H9 (cell line): ENCODE measurements around the gene WSB2. TPM values are rescaled to one million over a fixed set of nuclear protein-coding genes. Genes with fewer than 3 reads are reported as not detected.

Source experiments
- DNase-seq: peaks from one replicate; pipeline ENCODE4 v3.0.0-alpha.2; 2017
- H2AFZ ChIP-seq: one replicate; pipeline ENCODE4 v1.6.1; 2013; ENCODE audit warnings: mild to moderate bottlenecking, low read length, control low read depth, moderate library complexity
- H2AK5ac ChIP-seq: 2 replicates; pipeline ENCODE4 v1.6.1; 2013; ENCODE audit warnings: low read length, control low read depth, mixed read lengths; ENCODE audit not compliant: insufficient read length
- H2BK120ac ChIP-seq: one replicate; pipeline ENCODE4 v1.6.1; 2013; ENCODE audit warnings: low read depth, mild to moderate bottlenecking, low read length, control low read depth, inconsistent platforms; ENCODE audit not compliant: poor library complexity, severe bottlenecking
- H2BK12ac ChIP-seq: 2 replicates; pipeline ENCODE4 v1.6.1; 2013; ENCODE audit warnings: low read length, control low read depth, mixed read lengths, low read depth; ENCODE audit not compliant: insufficient read length
- H2BK15ac ChIP-seq: 2 replicates; pipeline ENCODE4 v1.6.1; 2013; ENCODE audit warnings: low read depth, low read length, control low read depth
- H2BK20ac ChIP-seq: one replicate; pipeline ENCODE4 v1.6.1; 2013; ENCODE audit warnings: low read depth, mild to moderate bottlenecking, low read length, control low read depth, inconsistent platforms; ENCODE audit not compliant: poor library complexity, severe bottlenecking
- H2BK5ac ChIP-seq: 2 replicates; pipeline ENCODE4 v1.6.1; 2013; ENCODE audit warnings: low read length, control low read depth, mixed read lengths; ENCODE audit not compliant: insufficient read length
- H3K14ac ChIP-seq: 2 replicates; pipeline ENCODE4 v1.6.1; 2013; ENCODE audit warnings: low read length, control low read depth; ENCODE audit not compliant: insufficient read depth
- H3K18ac ChIP-seq: 2 replicates; pipeline ENCODE4 v1.6.1; 2013; ENCODE audit warnings: low read depth, mild to moderate bottlenecking, mixed read lengths, low read length, control low read depth; ENCODE audit not compliant: insufficient read length
- H3K23ac ChIP-seq: 2 replicates; pipeline ENCODE4 v1.6.1; 2013; ENCODE audit warnings: low read length, control low read depth, mixed read lengths, low read depth; ENCODE audit not compliant: insufficient read length
- H3K23me2 ChIP-seq: 2 replicates; pipeline ENCODE4 v1.6.1; 2013; ENCODE audit warnings: low read depth, mild to moderate bottlenecking, mixed read lengths, low read length, control low read depth; ENCODE audit not compliant: insufficient read length, poor library complexity, severe bottlenecking
- H3K27ac ChIP-seq: 2 replicates; pipeline ENCODE4 v1.5.1; 2013; ENCODE audit warnings: low read length, control low read depth, mixed read lengths, low read depth; ENCODE audit not compliant: insufficient read length
- H3K27me3 ChIP-seq: 2 replicates; pipeline ENCODE4 v1.6.1; 2013; ENCODE audit warnings: low read length, control low read depth, inconsistent platforms; ENCODE audit not compliant: insufficient read depth
- H3K4ac ChIP-seq: 2 replicates; pipeline ENCODE4 v1.6.1; 2013; ENCODE audit warnings: low read depth, mild to moderate bottlenecking, control low read depth, inconsistent platforms, low read length, moderate library complexity
- H3K4me1 ChIP-seq: 2 replicates; pipeline ENCODE4 v1.6.1; 2013; ENCODE audit warnings: low read length, control low read depth, inconsistent platforms; ENCODE audit not compliant: insufficient read depth
- H3K4me2 ChIP-seq: 2 replicates; pipeline ENCODE4 v1.6.1; 2013; ENCODE audit warnings: low read length, control low read depth, mixed read lengths; ENCODE audit not compliant: insufficient read length, insufficient read depth
- H3K56ac ChIP-seq: 2 replicates; pipeline ENCODE4 v1.6.1; 2013; ENCODE audit warnings: low read depth, mild to moderate bottlenecking, mixed read lengths, low read length, control low read depth; ENCODE audit not compliant: insufficient read length
- H3K79me1 ChIP-seq: 2 replicates; pipeline ENCODE4 v1.6.1; 2013; ENCODE audit warnings: low read depth, mild to moderate bottlenecking, moderate library complexity, low read length, control low read depth, inconsistent platforms; ENCODE audit not compliant: insufficient read depth, poor library complexity, severe bottlenecking
- H3K79me2 ChIP-seq: 2 replicates; pipeline ENCODE4 v1.6.1; 2013; ENCODE audit warnings: low read length, control low read depth, inconsistent platforms; ENCODE audit not compliant: insufficient read depth
- H3K9ac ChIP-seq: 2 replicates; pipeline ENCODE4 v1.6.1; 2013; ENCODE audit warnings: low read length, control low read depth, mixed read lengths; ENCODE audit not compliant: insufficient read length; ENCODE audit errors: extremely low read depth
- H3K9me3 ChIP-seq: one replicate; pipeline ENCODE4 v1.6.1; 2013; ENCODE audit warnings: low read depth, low read length, inconsistent platforms; ENCODE audit not compliant: control insufficient read depth
- H3T11ph ChIP-seq: one replicate; pipeline ENCODE4 v1.6.1; 2013; ENCODE audit warnings: mild to moderate bottlenecking, low read length, control low read depth, inconsistent platforms
- H4K20me1 ChIP-seq: one replicate; pipeline ENCODE4 v1.6.1; 2013; ENCODE audit not compliant: control insufficient read depth, insufficient read length, insufficient read depth
- H4K5ac ChIP-seq: 2 replicates; pipeline ENCODE4 v1.6.1; 2013; ENCODE audit warnings: low read depth, mild to moderate bottlenecking, mixed read lengths, low read length, control low read depth; ENCODE audit not compliant: insufficient read length
- H4K8ac ChIP-seq: replicated peaks from 2 replicates; pipeline ENCODE4 v1.6.1; 2013; ENCODE audit warnings: low read length, control low read depth, mixed read lengths, low read depth; ENCODE audit not compliant: insufficient read length
- H4K91ac ChIP-seq: 2 replicates; pipeline ENCODE4 v1.6.1; 2013; ENCODE audit warnings: low read depth, mild to moderate bottlenecking, moderate library complexity, mixed read lengths, low read length, control low read depth; ENCODE audit not compliant: insufficient read length
- H3K27ac Mint-ChIP-seq, 3 experiments: 2 replicates in 2 of 3; 3 replicates in 1 of 3; pipeline ENCODE4 v1.8.0; 2020 to 2021; ENCODE audit warnings: mixed read lengths in 3 of 3, mild to moderate bottlenecking in 1 of 3, moderate library complexity in 1 of 3
- H3K27me3 Mint-ChIP-seq: 2 replicates; pipeline ENCODE4 v1.8.0; 2021; ENCODE audit warnings: low read depth, mild to moderate bottlenecking, moderate library complexity, mixed read lengths
- H3K36me3 Mint-ChIP-seq, 3 experiments: 2 replicates in 2 of 3; 3 replicates in 1 of 3; pipeline ENCODE4 v1.8.0; 2020 to 2021; ENCODE audit warnings: low read depth in 3 of 3, mixed read lengths in 3 of 3; ENCODE audit not compliant: insufficient read depth in 1 of 3
- H3K4me1 Mint-ChIP-seq, 2 experiments: 2 replicates each; pipeline ENCODE4 v1.8.0; 2020; ENCODE audit warnings: mixed read lengths in 2 of 2
- H3K4me3 Mint-ChIP-seq, 2 experiments: 2 replicates in 1 of 2; 3 replicates in 1 of 2; pipeline ENCODE4 v1.8.0; 2020 to 2021; ENCODE audit warnings: mild to moderate bottlenecking in 2 of 2, mixed read lengths in 2 of 2, moderate library complexity in 1 of 2
- H3K9me3 Mint-ChIP-seq, 2 experiments: 2 replicates in 1 of 2; 3 replicates in 1 of 2; pipeline ENCODE4 v1.8.0; 2020; ENCODE audit warnings: mild to moderate bottlenecking in 2 of 2, mixed read lengths in 2 of 2, moderate library complexity in 1 of 2
- WGBS: extraction: QIAGEN DNeasy Blood & Tissue Kit; methylation state at CpG from one replicate; pipeline ENCODE4 v1.1.7; 2013; ENCODE audit warnings: missing lambda C conversion rate, low lambda C conversion rate, mixed read lengths; ENCODE audit not compliant: insufficient read length; ENCODE audit errors: extremely low coverage; 5-methylcytosine and 5-hydroxymethylcytosine counted together
- total RNA-seq: library from RNA; stranded (reverse); gene quantifications from 2 replicates; pipeline ENCODE4 v1.2.1, GENCODE V29; 2021
- TF ChIP-seq, protein P1 (sequence below): fragments of 200-600 bp; sonication (generic); conservative IDR thresholded peaks from 3 replicates; pipeline ENCODE4 v1.8.0; 2021; ENCODE audit warnings: antibody characterized with exemption, mild to moderate bottlenecking

The WSB2 gene
- total RNA-seq, 1 experiment from 2014 or later: 58.6 TPM

- no peak overlapping the region for H3K23ac ChIP-seq
- H3K4me1 Mint-ChIP-seq: peaks cover 0 to 7% of the 10 kb centered on the region in 2 experiments; a peak in 3 of 4 replicates
- WGBS: no CpG with 5 or more reads among the region's 3 CpGs
Observed at GRCh38 chr12:118011961-118012360, 49.0 kb downstream of the WSB2 start.

More at GRCh38 chr12:118011961-118012360, 49.0 kb downstream of the WSB2 start:
- H2BK20ac ChIP-seq: no peak overlapping the region
- no peaks in the 10 kb centered on the region for H3K79me2 ChIP-seq
- H2BK5ac ChIP-seq: no peak overlapping the region
- H3K79me1 ChIP-seq: no peaks in the 10 kb centered on the region
- no peaks in the 10 kb centered on the region; the same call in none of the 2 replicates for H3K27me3 Mint-ChIP-seq
- no peaks in the 10 kb centered on the region for H3K4me1 ChIP-seq
- H2BK12ac ChIP-seq: no peak overlapping the region
- no peaks in the 10 kb centered on the region for H3K23me2 ChIP-seq
- DNase-seq: no peak
- H4K91ac ChIP-seq: no peak overlapping the region
- no peak overlapping the region for H3K27ac Mint-ChIP-seq
- no peak overlapping the region for H2BK15ac ChIP-seq
- no peaks in the 10 kb centered on the region for H3K27me3 ChIP-seq
- no peaks in the 10 kb centered on the region for H3K36me3 Mint-ChIP-seq
- H3K9ac ChIP-seq: no peak overlapping the region
- H2AFZ ChIP-seq: no peak overlapping the region
- no peak overlapping the region for H3K27ac ChIP-seq
- no peak overlapping the region for H2BK120ac ChIP-seq
- H3T11ph ChIP-seq: no peak overlapping the region
- H3K4me3 Mint-ChIP-seq: no peak overlapping the region
- H3K4ac ChIP-seq: no peak overlapping the region
- H4K5ac ChIP-seq: no peak overlapping the region
- H4K8ac ChIP-seq: no peak overlapping the region
- no peaks in the 10 kb centered on the region for H3K9me3 ChIP-seq
- H2AK5ac ChIP-seq: no peak overlapping the region
- H3K4me2 ChIP-seq: no peak overlapping the region
- TF ChIP-seq, protein P1, sequence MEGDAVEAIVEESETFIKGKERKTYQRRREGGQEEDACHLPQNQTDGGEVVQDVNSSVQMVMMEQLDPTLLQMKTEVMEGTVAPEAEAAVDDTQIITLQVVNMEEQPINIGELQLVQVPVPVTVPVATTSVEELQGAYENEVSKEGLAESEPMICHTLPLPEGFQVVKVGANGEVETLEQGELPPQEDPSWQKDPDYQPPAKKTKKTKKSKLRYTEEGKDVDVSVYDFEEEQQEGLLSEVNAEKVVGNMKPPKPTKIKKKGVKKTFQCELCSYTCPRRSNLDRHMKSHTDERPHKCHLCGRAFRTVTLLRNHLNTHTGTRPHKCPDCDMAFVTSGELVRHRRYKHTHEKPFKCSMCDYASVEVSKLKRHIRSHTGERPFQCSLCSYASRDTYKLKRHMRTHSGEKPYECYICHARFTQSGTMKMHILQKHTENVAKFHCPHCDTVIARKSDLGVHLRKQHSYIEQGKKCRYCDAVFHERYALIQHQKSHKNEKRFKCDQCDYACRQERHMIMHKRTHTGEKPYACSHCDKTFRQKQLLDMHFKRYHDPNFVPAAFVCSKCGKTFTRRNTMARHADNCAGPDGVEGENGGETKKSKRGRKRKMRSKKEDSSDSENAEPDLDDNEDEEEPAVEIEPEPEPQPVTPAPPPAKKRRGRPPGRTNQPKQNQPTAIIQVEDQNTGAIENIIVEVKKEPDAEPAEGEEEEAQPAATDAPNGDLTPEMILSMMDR: no peak
- peaks cover 0 to 3% of the 10 kb centered on the region in 2 experiments; a peak in 2 of 5 replicates for H3K9me3 Mint-ChIP-seq
- H3K14ac ChIP-seq: no peak overlapping the region
- H3K56ac ChIP-seq: no peak overlapping the region
- H4K20me1 ChIP-seq: no peaks in the 10 kb centered on the region
- H3K18ac ChIP-seq: no peak overlapping the region
